GM19468 (cell line): ENCODE measurements around the gene PSMF1.

ENCODE experiments used
- ATAC-seq: cut with Tn5 transposase; IDR thresholded peaks from one replicate; pipeline ENCODE4 v1.9.1; 2021; ENCODE audit warnings: mild to moderate bottlenecking, moderate library complexity, moderate number of reproducible peaks; ENCODE audit not compliant: unreplicated experiment; ENCODE audit errors: extremely low read depth

PSMF1 gene, protein sequence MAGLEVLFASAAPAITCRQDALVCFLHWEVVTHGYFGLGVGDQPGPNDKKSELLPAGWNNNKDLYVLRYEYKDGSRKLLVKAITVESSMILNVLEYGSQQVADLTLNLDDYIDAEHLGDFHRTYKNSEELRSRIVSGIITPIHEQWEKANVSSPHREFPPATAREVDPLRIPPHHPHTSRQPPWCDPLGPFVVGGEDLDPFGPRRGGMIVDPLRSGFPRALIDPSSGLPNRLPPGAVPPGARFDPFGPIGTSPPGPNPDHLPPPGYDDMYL

DNA sequence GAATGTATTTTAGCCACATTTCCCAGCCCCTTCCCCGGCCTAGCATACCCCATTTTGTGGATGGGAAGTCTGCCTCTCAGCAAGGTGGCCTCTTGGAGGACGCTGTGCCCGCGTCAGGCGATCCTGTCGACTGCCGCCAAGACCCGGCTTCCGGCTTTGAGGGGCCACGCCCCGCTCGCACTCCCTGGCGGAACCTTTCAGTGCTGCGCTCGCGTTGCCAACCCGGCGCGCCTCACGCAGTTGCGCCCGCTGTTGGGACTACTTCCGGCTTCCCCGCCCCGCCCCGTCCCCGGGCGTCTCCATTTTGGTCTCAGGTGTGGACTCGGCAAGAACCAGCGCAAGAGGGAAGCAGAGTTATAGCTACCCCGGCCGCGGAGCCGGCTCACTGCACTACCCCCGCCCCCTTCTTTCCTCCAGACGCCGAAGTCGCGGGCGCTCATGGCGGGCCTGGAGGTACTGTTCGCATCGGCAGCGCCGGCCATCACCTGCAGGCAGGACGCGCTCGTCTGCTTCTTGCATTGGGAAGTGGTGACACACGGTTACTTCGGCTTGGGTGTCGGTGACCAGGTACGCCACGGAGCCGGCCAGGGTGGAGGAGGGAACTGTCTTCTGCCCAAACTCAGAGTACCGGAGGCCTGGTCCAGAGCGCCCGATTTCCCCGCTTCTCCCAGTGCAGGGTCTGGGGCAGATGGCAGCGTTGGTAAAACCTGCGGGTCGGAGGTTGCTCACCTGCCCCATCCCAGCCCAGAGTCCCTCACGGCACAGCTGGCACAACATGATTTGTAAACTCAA lies at the start of gene PSMF1:
TSS of gene PSMF1 (plus strand) at position 267 of the 792 bp plus-strand sequence. CDS start at position 439, 172 bp downstream.
- peak; percentile 96 for ATAC-seq

DNA sequence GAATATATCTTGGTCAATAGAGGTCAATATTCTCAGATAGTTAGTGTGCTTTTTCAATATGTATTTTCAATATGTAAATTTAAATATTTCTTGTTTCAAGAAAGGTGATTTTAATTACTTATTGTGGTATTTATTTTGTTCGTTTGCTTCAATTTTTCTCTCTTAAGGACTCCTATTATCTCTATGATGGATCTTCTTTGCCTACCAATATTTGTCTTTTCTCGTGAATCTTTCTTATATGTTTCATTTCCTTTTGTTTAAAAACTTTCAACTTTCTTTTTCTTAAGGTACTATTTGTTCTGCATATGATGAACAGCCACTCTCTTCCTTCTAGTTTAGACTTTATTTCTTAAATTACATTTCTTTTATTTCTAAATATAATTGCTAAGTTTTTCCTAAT lies 46.1 kb upstream of the PSMF1 start:
- no peak for ATAC-seq

- no peak for ATAC-seq
Observed at GRCh38 chr20:1075616-1076015, 42.8 kb upstream of the PSMF1 start.

- no peak for ATAC-seq
Observed at GRCh38 chr20:1081891-1082290, 36.5 kb upstream of the PSMF1 start.

- no peak for ATAC-seq
Observed at GRCh38 chr20:1083431-1084080, 34.8 kb upstream of the PSMF1 start.

- no peak for ATAC-seq
Observed at GRCh38 chr20:1085492-1086276, 32.7 kb upstream of the PSMF1 start.

DNA sequence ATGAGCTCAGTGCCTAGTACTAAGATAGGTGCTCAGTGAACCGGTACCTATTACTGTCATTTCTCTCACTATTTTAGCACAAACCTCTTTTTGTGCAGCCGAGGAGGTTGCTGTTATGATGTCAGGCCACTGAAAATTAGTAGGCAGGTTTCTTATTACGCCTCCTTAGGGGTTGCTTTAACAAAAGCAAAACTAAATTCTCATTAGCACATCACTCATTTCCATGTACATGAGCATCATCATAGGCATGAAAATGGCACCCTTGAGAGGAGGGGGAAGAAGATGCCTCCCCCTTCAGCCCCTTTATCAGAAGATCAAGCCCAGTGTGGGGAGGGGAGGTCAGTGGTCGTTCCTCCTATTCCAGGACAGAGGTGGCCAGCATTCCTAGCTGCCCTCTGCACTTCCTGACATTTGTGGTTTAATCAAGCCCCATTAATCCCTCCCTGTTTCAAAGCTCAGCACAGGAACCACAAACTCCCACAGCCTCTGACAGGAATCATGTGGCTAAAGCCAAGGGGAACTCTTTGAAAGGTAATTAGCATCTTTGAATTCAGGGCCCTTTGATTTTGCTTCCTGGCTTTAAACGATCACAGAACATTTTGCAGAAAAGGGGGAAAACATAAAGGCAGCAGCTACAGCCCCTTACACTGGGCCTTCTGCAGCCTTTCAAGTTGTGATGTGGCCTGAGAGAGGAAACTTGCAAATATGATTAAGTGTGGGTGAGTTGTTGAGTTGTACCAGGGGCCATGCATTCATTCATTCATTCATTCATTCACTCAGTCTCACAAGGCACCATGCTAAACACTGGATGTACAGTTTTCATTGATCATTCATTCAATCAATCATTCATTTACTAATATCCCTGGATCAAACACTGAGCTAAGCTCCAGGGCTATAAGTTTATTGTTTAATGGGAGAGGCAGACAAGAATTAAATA lies 31.9 kb upstream of the PSMF1 start:
- ATAC-seq: no peak

DNA sequence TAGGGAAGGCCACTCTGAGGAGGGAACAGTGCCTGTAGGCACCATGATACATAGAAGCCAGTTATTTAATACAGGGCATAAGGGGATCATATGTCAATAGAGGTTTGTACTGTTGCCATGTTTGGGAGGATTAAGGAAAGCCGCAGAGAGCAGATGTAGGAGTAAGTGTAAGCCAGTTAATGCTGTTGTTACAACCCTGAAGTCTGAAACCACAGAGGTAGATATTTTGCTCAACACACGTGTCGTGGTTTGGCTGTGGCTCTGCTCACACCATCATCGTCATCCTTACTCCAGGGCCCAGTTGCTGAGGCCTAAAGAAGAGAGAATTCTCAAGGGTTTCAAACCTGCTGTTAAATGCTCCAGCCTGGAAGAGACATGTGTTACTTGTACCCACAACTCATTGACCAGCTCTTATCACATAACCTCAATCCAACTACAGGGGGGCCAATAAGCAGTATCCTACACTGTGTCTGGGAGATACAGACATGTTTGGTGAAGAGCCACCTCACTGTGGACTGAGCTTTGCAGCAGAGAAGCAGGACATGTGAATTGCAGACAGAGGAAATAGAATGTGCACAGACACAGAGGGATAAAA lies 31.0 kb upstream of the PSMF1 start:
- ATAC-seq: no peak

DNA sequence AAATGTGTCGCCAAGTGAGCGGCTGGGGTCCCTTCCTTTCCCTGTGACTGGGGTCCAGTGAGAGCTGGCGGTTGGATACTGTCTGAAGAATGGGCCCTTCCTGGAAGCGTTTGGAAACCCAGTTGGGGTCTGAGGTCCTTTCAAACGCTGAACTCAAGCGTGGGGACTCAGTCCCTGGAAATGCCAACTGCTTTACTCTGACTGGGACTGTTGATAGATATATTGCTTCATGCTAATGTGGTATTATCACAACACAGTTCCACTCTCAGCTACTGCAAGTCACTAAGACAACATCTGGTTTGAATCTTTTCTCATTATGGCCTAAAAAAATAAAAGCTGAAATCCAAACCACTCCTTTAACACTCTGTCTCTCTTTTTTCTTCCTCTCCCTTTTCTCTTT lies 23.7 kb upstream of the PSMF1 start:
- ATAC-seq: no peak

DNA sequence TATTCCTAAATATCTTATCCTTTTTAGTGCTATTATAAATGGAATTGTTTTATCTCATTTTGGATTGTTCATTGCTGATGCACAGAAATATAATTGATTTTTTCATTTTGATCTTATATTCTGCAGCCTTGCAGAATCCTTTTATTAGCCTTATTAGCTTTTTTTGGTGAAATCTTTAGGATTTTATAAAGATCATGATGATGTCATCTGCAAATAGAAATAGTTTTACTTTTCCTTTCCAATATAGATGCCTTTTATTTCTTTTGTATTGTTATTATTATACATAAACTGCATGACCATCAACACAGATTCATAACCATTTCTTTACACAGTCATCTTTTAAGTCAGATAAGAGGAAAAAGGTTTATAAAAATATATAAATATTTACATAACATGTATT lies 16.9 kb upstream of the PSMF1 start:
- no peak for ATAC-seq

GRCh38 chr20:1102016-1102415 lies 16.4 kb upstream of the PSMF1 start:
- no peak for ATAC-seq

- ATAC-seq: no peak
Observed at GRCh38 chr20:1103751-1104150, 14.7 kb upstream of the PSMF1 start.

GRCh38 chr20:1105599-1106194 lies 12.7 kb upstream of the PSMF1 start:
- ATAC-seq: no peak

DNA sequence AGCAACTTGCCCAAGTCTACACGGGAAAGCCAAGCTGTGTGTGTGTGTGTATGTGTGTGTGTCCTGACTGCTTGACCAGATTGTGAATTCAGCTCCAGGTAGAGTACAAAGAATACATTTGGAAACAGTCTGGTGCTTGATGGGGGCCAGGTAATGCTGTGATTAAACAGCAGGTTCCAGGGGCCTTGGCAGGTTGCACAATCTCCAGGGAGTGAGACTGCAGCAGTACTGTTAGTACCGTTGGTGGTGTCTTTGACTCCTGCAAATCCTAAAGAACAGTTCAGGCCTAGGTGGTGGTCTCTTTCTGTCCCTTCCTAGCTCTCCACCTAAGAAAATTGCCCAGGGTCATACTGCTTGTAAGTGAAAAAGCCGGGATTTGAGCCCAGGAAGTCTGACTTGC lies 11.2 kb upstream of the PSMF1 start:
- no peak for ATAC-seq

DNA sequence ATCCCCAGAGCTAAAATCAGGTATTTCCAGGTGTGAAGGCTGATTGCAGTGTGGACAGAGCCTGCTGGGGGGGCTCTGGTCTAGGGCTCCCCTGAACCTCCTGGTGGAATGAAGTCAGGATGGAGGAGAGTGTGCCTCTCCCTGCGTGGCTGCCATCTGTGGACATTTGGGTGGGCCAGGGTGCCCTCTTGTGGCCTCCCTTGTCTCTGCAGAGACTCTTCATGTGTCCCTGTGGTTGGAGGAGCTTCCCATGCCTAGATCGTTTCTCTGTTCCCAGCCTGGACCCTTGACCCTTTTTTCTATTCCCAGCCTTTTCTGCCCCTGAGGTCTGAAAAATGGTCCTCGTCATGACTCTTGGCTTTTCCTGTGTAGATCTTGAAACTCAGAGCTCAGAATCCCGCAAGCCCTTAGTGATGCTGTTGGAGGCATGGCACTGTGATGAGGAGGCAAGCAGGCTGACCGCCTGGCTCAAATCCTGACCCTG lies 9.9 kb upstream of the PSMF1 start:
- ATAC-seq: no peak

- no peak for ATAC-seq
Observed at GRCh38 chr20:1112908-1113307, 5.5 kb upstream of the PSMF1 start.

DNA sequence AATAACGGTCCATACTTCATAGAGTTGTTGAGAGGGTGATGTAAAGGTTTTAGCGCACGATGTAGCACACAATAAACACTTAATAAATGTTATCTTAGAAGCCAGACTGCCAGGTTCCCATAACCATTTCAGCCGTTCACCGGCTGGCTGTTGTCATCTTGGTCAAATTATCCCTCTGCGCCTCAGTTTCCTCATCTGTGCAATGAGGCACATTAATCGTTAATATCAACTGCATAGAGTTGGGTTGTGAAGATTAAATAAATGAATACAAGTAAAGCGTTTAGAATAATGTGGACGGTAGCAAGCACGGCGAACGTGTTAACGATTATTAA lies 432 bp upstream of the PSMF1 start:
- ATAC-seq: no peak

- no peak for ATAC-seq
Observed at GRCh38 chr20:1119128-1119505, 715 bp downstream of the PSMF1 start.

DNA sequence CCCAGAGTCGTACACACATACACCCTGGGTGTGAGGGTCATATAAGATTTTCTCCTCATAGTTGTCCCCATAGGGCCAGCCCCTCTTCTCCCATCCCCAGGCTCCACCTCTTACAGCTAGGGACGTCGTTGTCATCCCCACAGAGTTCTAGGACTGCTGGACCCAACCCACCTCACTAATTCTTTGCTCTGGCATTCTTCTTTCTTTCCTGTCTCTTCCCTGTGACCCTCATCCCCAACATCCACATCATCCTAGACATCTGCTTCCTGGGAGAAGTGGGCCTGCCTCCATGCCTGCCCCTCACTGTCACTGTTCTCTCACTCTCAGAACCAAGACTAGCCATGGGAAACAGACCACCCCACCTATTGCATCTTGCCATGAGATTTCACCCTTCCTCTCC lies 1.1 kb downstream of the PSMF1 start:
- ATAC-seq: no peak
